OCI-LY1 (cell line): ENCODE measurements around the gene CXCL3.

Experiments used
- H2AFZ ChIP-seq: fragments of 200-600 bp; sonication (generic), shearing (Covaris generic); 2 replicates; pipeline ENCODE4 v1.6.0; 2014; ENCODE audit warnings: antibody characterized with exemption, mild to moderate bottlenecking, low read length
- H3F3A ChIP-seq: fragments of 200-600 bp; sonication (generic), shearing (Covaris generic); 2 replicates; pipeline ENCODE4 v1.6.0; 2014; ENCODE audit warnings: mild to moderate bottlenecking, antibody characterized with exemption, low read length, moderate library complexity; ENCODE audit not compliant: insufficient read depth
- H3K27ac ChIP-seq: fragments of 200-600 bp; sonication (generic); 2 replicates; pipeline ENCODE4 v1.5.1; 2014; ENCODE audit warnings: low read length, mixed run types, mild to moderate bottlenecking, low read depth; ENCODE audit not compliant: poor library complexity, severe bottlenecking
- H3K27me3 ChIP-seq: fragments of 200-600 bp; sonication (generic); 2 replicates; pipeline ENCODE4 v1.6.0; 2014; ENCODE audit warnings: antibody characterized with exemption, mild to moderate bottlenecking, low read length, moderate library complexity; ENCODE audit not compliant: insufficient read depth
- H3K36me3 ChIP-seq: fragments of 200-600 bp; sonication (generic); 2 replicates; pipeline ENCODE4 v1.6.1; 2014; ENCODE audit warnings: mild to moderate bottlenecking, antibody characterized with exemption, low read length, moderate library complexity, mixed read lengths; ENCODE audit not compliant: insufficient read depth
- H3K4me1 ChIP-seq: fragments of 200-600 bp; sonication (generic); 2 replicates; pipeline ENCODE4 v1.5.1; 2014; ENCODE audit warnings: mild to moderate bottlenecking, low read length, moderate library complexity; ENCODE audit not compliant: insufficient read depth, severe bottlenecking
- H3K4me2 ChIP-seq: fragments of 200-600 bp; sonication (generic), shearing (Covaris generic); 2 replicates; pipeline ENCODE4 v1.6.1; 2014; ENCODE audit warnings: low read length
- H3K4me3 ChIP-seq: fragments of 200-600 bp; sonication (generic); 2 replicates; pipeline ENCODE4 v1.5.1; 2014; ENCODE audit warnings: low read length, low read depth, mild to moderate bottlenecking, mixed read lengths; ENCODE audit not compliant: poor library complexity, severe bottlenecking
- H3K79me2 ChIP-seq: fragments of 200-600 bp; shearing (Covaris generic); 2 replicates; pipeline ENCODE4 v1.6.1; 2016; ENCODE audit warnings: mixed run types, low read length, mixed read lengths; ENCODE audit not compliant: insufficient read depth
- H3K9ac ChIP-seq: fragments of 200-600 bp; sonication (generic), shearing (Covaris generic); 2 replicates; pipeline ENCODE4 v1.6.1; 2014; ENCODE audit warnings: mild to moderate bottlenecking, low read length, mixed read lengths
- H3K9me2 ChIP-seq: fragments of 200-600 bp; sonication (generic), shearing (Covaris generic); 2 replicates; pipeline ENCODE4 v1.6.1; 2014; ENCODE audit warnings: low read depth, mild to moderate bottlenecking, low read length, mixed read lengths
- H3K9me3 ChIP-seq: fragments of 200-600 bp; shearing (Covaris generic); 2 replicates; pipeline ENCODE4 v1.6.1; 2014; ENCODE audit warnings: low read length, mixed read lengths
- H4K20me1 ChIP-seq: fragments of 200-600 bp; sonication (generic), shearing (Covaris generic); 2 replicates; pipeline ENCODE4 v1.6.0; 2016; ENCODE audit warnings: mild to moderate bottlenecking, low read length; ENCODE audit not compliant: insufficient read depth
- EZH2 ChIP-seq: fragments of 200-600 bp; sonication (generic), shearing (Covaris generic); IDR thresholded peaks from 2 replicates; pipeline ENCODE4 v1.8.0; 2017; ENCODE audit warnings: borderline replicate concordance, mixed run types, mild to moderate bottlenecking, antibody characterized with exemption, low read length, moderate library complexity, mixed read lengths
- TF ChIP-seq, protein P1 (sequence below): fragments of 200-600 bp; sonication (generic), shearing (Covaris generic); IDR thresholded peaks from 2 replicates; pipeline ENCODE4 v1.5.1; 2017; ENCODE audit warnings: mild to moderate bottlenecking, antibody characterized with exemption, low read length, moderate library complexity, mixed read lengths

CXCL3 gene

DNA sequence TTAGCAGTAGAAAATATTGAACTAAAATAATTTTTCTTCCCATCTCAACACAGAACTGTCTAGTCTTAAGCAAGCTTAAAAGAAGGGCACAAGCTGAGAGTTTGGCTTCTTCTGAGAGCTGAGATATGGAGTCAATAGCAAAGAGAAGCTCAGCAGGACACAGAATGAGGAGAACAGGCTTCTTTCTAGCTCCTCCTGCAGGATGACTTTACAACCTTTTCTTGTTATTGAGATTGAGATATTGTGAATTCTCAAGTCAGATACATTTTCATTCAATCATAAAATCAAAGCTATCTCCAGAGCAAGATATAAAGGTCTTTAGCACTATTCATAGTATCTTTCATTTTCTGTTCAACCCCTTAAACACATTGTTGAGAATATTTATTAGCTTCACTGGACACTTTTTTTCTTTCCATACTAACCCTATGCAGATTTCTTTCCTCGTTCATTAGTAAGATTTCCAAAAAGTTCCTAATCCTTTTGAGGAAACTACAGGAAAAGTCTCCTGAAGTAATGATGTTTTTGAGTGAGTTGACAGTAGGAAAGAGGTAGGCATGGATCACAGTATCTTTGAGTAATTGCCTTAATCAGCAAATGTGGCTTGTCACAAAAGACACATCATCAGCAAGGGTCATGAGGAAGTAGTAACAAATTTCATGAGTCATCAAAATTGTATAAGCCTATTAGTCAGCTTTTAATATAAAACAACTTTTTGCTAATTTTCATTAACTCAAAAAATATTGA is 17.8 kb upstream of the CXCL3 start:
- Histone ChIP-seq H4K20me1 (no peaks in the 10 kb centered on the region), H3K79me2 (no peaks in the 10 kb centered on the region), H3K4me2 (no peak overlapping the region), H3K9me2 (no peaks in the 10 kb centered on the region), H3K9me3 (no peaks in the 10 kb centered on the region), H3F3A (no peaks in the 10 kb centered on the region), H3K9ac (no peak overlapping the region), H3K4me3 (no peak overlapping the region), H3K4me1 (no peaks in the 10 kb centered on the region), H3K36me3 (no peaks in the 10 kb centered on the region), H2AFZ (no peak overlapping the region), H3K27ac (no peak overlapping the region), H3K27me3 (no peaks in the 10 kb centered on the region)
- TF ChIP-seq EZH2: no peak
- TF ChIP-seq, protein P1, sequence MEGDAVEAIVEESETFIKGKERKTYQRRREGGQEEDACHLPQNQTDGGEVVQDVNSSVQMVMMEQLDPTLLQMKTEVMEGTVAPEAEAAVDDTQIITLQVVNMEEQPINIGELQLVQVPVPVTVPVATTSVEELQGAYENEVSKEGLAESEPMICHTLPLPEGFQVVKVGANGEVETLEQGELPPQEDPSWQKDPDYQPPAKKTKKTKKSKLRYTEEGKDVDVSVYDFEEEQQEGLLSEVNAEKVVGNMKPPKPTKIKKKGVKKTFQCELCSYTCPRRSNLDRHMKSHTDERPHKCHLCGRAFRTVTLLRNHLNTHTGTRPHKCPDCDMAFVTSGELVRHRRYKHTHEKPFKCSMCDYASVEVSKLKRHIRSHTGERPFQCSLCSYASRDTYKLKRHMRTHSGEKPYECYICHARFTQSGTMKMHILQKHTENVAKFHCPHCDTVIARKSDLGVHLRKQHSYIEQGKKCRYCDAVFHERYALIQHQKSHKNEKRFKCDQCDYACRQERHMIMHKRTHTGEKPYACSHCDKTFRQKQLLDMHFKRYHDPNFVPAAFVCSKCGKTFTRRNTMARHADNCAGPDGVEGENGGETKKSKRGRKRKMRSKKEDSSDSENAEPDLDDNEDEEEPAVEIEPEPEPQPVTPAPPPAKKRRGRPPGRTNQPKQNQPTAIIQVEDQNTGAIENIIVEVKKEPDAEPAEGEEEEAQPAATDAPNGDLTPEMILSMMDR: no peak

DNA sequence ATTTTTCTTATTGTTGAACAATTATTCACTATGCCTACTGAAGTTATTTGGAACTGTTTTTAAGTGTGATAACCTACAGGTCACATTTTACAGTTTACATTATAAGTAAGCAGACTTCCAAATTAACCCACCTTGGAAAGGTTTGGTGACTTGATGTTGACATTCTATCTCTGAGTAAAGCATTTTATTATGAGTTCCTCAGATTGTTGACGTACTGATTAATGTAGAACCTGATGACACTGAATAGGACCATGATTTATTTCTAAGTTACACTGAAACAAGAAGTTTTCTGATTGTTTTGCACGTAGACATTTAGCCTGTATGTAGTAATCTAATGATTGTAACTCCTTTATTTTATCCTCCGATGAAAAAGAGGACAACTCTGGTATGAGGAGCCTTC is 17.0 kb upstream of the CXCL3 start:
- H3K9me3 ChIP-seq: no peaks in the 10 kb centered on the region
- H3K9me2 ChIP-seq: no peaks in the 10 kb centered on the region
- H3K79me2 ChIP-seq: no peaks in the 10 kb centered on the region
- H2AFZ ChIP-seq: no peak overlapping the region
- H3F3A ChIP-seq: no peaks in the 10 kb centered on the region
- TF ChIP-seq, protein P1: no peak
- no peak for TF ChIP-seq EZH2
- H3K27ac ChIP-seq: no peak overlapping the region
- no peaks in the 10 kb centered on the region for H4K20me1 ChIP-seq
- H3K9ac ChIP-seq: no peak overlapping the region
- H3K4me2 ChIP-seq: no peak overlapping the region
- H3K4me3 ChIP-seq: no peak overlapping the region
- H3K36me3 ChIP-seq: no peaks in the 10 kb centered on the region
- H3K4me1 ChIP-seq: no peaks in the 10 kb centered on the region
- H3K27me3 ChIP-seq: no peaks in the 10 kb centered on the region

DNA sequence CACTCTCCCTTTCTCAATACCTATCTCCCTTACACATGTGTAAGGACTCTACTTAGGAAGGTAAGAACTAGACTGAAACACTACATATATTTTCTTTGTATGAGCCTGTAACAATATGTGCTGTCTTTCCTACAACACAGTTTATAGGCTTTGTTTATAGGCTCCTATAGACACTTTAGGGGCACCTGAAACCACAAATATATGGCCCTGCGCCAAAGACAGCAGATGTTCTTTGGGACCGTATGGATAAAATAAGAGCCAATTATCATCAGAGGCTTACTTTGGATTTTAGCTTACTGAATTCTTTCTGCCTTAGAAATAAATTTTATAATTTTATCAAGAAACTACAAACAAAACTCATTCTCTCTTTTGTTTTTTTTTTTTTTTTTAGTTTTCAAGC is 16.6 kb upstream of the CXCL3 start:
- Histone ChIP-seq H3K27me3 (no peaks in the 10 kb centered on the region), H3K27ac (no peak overlapping the region), H3K4me2 (no peak overlapping the region), H3K4me3 (no peak overlapping the region), H3K9me3 (no peaks in the 10 kb centered on the region), H3K4me1 (no peaks in the 10 kb centered on the region), H3K9ac (no peak overlapping the region), H3K36me3 (no peaks in the 10 kb centered on the region), H4K20me1 (no peaks in the 10 kb centered on the region), H3F3A (no peaks in the 10 kb centered on the region), H3K79me2 (no peaks in the 10 kb centered on the region), H2AFZ (no peak overlapping the region), H3K9me2 (no peaks in the 10 kb centered on the region)
- TF ChIP-seq EZH2: no peak
- TF ChIP-seq, protein P1: no peak
